Embryonic facial prominence (tissue), 1 donor: Measurements from ENCODE around the gene MAPT.
A peak's percentile ranks its signal among the peaks of the same experiment; 100 is the strongest.
"Not testable (repeated sequence)": the region's sequence is repeated elsewhere in the genome, so short reads cannot be mapped to it uniquely, and the experiment has no call there.

Experiments
- DNase-seq: peaks from one replicate; pipeline ENCODE4 v3.0.0-alpha.2; 2016; ENCODE audit errors: extremely low spot score

The MAPT gene

DNA sequence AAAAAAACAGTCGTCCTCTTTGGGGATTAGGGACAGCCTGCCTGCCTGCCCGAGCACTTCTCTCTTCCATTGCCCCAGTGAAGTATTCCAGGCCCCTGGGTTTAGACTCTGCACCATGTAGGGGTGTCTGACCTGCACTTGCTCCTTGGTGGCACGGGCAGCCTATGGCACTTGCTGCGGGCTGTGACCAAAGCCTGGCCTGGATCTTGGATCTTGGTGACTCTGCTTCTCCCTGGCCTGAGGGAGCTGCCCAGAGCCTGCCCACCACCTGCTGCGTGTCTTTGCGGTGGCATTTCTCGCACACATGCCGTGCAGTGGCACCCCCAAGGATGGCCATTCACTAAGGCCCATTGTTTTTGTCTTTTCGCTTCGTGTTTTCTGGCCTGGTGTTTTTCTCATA lies 98.5 kb downstream of the MAPT start:
- DNase-seq = no peak

DNA sequence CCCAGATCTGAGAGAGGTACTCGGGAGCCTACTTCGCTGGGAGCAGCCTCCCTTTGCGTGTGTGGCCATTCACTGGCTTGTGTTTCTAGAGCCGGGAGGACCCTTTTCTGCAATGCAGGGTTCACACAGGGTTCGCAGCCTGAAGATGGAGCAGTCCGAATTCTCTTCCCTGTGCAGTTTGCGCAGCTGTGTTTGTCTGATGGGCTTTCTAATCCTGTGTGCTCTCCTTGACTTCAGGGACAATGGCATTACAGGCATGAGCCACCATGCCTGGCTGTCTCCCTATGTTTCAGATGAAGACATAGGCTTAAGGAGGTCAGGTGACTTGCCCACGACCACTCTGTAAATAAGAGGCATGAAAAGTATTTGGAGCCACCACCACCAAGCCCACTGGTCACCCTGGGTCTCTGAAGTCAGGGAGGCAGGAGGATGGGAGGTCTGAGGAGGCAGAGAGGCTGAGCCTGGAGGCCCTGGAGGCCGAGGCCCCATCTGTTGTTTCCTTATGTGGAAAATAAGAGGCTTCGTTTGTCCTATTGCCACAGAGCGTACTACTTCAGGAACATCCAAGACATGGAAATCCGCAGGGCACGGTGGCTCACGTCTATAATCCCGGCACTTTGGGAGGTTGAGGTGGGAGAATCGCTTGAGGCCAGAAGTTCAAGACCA lies 99.7 kb downstream of the MAPT start:
- DNase-seq = no peak

GRCh38 chr17:45994987-45995386 lies 100.6 kb downstream of the MAPT start:
- DNase-seq = no peak

GRCh38 chr17:45995627-45996270 lies 101.4 kb downstream of the MAPT start:
- DNase-seq = no peak

- no peak for DNase-seq
These were observed 102.1 kb downstream of the MAPT start for GRCh38 chr17:45996282-45996937.

- no peak for DNase-seq
These were observed 102.8 kb downstream of the MAPT start for GRCh38 chr17:45997166-45997565.

DNA sequence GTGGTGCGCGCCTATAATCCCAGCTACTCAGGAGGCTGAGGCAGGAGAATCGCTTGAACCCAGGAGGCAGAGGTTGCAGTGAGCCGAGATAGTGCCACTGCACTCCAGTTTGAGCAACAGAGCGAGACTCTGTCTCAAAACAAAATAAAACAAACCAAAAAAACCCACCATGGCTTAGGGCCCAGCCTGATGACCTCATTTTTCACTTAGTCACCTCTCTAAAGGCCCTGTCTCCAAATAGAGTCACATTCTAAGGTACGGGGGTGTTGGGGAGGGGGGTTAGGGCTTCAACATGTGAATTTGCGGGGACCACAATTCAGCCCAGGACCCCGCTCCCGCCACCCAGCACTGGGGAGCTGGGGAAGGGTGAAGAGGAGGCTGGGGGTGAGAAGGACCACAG lies 103.3 kb downstream of the MAPT start:
- DNase-seq = no peak

DNA sequence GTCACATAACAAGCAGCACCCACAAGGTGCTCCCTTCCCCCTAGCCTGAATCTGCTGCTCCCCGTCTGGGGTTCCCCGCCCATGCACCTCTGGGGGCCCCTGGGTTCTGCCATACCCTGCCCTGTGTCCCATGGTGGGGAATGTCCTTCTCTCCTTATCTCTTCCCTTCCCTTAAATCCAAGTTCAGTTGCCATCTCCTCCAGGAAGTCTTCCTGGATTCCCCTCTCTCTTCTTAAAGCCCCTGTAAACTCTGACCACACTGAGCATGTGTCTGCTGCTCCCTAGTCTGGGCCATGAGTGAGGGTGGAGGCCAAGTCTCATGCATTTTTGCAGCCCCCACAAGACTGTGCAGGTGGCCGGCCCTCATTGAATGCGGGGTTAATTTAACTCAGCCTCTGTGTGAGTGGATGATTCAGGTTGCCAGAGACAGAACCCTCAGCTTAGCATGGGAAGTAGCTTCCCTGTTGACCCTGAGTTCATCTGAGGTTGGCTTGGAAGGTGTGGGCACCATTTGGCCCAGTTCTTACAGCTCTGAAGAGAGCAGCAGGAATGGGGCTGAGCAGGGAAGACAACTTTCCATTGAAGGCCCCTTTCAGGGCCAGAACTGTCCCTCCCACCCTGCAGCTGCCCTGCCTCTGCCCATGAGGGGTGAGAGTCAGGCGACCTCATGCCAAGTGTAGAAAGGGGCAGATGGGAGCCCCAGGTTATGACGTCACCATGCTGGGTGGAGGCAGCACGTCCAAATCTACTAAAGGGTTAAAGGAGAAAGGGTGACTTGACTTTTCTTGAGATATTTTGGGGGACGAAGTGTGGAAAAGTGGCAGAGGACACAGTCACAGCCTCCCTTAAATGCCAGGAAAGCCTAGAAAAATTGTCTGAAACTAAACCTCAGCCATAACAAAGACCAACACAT lies 104.9 kb downstream of the MAPT start, which contains the start of gene STH:
Gene STH (plus strand): TSS at position 264 of the 913 bp plus-strand sequence. CDS start 30 bp downstream, at position 294.
- DNase-seq = no peak

GRCh38 chr17:45999900-46000290 lies 105.5 kb downstream of the MAPT start:
- no peak for DNase-seq

GRCh38 chr17:46000292-46000691 lies 105.9 kb downstream of the MAPT start:
- no peak for DNase-seq

DNA sequence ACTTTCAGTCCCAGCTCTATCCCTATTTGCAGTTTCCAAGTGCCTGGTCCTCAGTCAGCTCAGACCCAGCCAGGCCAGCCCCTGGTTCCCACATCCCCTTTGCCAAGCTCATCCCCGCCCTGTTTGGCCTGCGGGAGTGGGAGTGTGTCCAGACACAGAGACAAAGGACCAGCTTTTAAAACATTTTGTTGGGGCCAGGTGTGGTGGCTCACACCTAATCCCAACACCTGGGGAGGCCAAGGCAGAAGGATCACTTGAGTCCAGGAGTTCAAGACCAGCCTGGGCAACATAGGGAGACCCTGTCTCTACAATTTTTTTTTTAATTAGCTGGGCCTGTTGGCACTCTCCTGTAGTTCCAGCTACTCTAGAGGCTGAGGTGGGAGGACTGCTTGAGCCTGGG lies 106.4 kb downstream of the MAPT start:
- no peak for DNase-seq

- no peak for DNase-seq
These were observed 107.3 kb downstream of the MAPT start for GRCh38 chr17:46001390-46002310.

DNA sequence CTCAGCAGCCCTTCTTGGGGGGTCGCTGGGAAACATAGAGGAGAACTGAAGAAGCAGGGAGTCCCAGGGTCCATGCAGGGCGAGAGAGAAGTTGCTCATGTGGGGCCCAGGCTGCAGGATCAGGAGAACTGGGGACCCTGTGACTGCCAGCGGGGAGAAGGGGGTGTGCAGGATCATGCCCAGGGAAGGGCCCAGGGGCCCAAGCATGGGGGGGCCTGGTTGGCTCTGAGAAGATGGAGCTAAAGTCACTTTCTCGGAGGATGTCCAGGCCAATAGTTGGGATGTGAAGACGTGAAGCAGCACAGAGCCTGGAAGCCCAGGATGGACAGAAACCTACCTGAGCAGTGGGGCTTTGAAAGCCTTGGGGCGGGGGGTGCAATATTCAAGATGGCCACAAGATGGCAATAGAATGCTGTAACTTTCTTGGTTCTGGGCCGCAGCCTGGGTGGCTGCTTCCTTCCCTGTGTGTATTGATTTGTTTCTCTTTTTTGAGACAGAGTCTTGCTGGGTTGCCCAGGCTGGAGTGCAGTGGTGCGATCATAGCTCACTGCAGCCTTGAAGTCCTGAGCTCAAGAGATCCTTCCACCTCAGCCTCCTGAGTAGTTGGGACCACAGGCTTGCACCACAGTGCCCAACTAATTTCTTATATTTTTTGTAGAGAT lies 108.1 kb downstream of the MAPT start:
- DNase-seq = peak; percentile 36

DNA sequence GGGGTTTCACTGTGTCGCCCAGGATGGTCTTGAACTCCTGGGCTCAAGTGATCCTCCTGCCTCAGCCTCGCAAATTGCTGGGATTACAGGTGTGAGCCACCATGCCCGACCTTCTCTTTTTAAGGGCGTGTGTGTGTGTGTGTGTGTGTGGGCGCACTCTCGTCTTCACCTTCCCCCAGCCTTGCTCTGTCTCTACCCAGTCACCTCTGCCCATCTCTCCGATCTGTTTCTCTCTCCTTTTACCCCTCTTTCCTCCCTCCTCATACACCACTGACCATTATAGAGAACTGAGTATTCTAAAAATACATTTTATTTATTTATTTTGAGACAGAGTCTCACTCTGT lies 108.6 kb downstream of the MAPT start:
- no peak for DNase-seq

- no peak for DNase-seq
These were observed 109.8 kb downstream of the MAPT start for GRCh38 chr17:46003907-46004748.

GRCh38 chr17:46006082-46006481 lies 111.7 kb downstream of the MAPT start:
- DNase-seq = not testable (repeated sequence)

DNA sequence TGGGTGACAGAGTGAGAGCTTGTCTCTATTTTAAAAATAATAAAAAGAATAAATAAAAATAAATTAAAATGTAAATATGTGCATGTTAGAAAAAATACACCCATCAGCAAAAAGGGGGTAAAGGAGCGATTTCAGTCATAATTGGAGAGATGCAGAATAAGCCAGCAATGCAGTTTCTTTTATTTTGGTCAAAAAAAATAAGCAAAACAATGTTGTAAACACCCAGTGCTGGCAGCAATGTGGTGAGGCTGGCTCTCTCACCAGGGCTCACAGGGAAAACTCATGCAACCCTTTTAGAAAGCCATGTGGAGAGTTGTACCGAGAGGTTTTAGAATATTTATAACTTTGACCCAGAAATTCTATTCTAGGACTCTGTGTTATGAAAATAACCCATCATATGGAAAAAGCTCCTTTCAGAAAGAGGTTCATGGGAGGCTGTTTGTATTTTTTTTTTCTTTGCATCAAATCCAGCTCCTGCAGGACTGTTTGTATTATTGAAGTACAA lies 113.2 kb downstream of the MAPT start:
- DNase-seq = no peak

GRCh38 chr17:46008591-46008990 lies 114.2 kb downstream of the MAPT start:
- DNase-seq = no peak
